Fibroblast of skin of right quadriceps (primary cell): ENCODE measurements around the gene MYO1E.
"Not testable (repeated sequence)": the region's sequence is repeated elsewhere in the genome, so short reads cannot be mapped to it uniquely, and the experiment has no call there.

ENCODE experiments used
- DNase-seq: peaks from one replicate; pipeline ENCODE4 v3.0.0-alpha.2; 2013

The MYO1E gene

DNA sequence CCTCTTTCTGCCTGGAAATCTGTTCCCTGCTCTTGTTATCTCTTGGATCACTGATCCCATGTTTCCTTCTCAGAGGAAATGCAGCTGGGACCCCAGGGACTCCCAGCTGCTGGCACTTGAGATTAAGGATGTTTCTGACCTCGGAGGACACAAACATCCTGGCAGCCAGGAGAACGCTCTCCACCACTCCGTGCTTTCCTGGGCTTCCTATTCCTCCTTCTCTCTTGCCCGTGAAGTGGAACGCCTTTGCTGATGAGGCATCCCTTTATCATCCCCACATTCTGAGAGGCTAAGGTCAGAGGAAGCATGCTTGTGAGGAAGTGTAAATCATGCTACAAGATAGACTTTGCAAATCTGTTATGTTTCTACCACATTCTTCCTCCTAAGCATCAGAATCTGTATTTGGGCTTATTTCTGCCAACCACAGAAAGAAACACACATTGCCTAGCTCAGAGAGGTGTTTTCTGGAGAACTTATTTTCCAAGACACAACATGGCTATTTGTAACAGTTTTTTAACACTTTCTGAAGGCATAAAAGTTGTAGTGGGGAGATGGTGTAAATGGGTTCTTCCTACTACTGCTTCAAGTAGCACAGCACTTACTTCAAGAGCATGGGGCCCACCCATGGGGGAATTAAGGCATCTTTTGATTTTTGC is 191.6 kb downstream of the MYO1E start:
- DNase-seq = peak; percentile 72

DNA sequence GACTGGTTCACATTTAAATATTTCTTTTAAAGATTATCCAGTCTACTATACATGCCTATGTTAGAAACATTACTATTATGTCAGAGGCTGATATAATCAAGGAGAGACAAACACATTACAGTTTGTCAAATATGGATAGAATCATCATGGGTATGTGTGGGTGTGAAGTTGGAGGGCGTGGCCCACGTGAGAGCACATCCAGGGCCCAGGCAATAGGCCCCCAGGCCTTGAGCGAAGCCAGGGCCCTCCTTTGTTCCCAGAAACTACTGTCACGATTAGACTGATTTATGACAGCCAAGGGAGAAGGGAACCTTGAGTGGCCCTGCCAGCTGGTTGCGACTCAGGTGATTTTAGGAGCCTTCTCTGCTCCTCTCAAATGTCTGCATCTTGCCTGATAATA is 193.0 kb downstream of the MYO1E start:
- no peak for DNase-seq

DNA sequence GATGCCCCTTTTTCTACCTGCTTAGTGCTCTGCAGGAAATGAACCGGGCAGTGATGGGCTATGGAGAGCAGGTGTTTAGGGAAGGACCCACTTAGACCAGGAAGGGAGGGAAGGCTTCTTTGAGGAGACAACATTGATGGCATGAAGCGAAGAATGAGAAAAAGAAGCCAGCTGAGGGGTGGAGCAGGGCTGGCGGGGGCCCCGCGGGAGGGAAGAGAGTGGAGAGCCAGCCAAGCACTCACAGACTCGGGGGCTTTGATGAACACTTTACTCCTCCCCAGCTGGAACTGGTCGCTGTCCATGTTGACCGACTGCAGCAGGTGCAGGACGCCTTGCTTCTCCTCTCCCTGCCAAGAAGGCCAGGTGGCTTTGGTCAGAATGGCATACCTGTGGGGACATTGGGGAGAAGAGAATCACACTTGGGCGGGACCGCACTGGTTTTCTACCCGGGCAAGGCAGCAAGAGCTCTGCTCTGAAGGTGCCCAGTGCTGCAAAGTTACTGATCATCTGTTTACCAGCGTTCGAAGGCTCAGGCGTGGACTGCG is 194.4 kb downstream of the MYO1E start:
- DNase-seq = no peak

DNA sequence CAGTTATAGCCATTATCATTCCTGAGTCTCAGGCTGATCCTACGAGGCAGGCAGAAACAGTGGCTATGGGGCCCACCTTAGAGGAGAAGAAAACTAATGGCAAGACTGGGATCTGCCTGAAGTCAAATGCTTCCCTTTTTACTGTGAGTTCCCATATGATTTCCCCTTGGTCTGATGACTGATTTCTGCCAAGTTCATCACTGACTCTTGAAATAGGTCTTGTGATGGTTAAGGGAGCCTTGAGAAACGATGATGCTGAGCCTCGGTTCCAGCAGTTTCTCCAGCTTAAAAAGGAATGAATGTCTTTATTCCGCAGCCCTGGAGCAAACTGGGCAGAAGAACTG is 195.4 kb downstream of the MYO1E start:
- DNase-seq = no peak

DNA sequence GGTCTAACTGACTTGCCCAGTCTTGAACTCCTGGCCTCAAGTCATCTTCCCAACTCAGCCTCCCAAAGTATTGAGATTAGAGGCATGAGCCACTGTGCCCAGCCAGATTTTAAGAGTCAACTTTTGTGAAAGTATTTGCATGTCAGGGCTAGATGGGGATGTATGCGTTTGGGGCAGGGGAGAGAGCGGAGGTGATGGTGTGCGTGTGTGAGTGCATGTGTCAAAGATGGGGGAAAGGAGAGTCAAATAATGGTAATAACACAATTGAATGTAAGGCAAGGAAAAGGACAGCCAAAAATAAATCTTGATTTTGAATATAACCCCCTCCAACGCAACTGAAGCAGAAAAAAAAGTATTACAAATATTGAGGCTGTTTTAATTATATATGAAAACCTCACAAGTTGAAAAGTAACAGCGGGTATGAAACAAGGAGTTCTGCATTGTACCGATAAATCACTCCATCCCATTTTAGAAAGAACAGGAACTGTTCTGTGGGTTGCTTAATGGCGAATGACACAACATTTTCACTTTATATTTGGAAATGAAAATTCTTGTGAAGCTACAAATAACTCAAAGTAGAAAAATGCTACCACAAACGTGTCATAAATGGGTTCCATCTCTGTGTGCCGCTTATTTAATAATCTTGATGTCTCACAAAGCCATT is 195.9 kb downstream of the MYO1E start:
- DNase-seq = peak; percentile 72

DNA sequence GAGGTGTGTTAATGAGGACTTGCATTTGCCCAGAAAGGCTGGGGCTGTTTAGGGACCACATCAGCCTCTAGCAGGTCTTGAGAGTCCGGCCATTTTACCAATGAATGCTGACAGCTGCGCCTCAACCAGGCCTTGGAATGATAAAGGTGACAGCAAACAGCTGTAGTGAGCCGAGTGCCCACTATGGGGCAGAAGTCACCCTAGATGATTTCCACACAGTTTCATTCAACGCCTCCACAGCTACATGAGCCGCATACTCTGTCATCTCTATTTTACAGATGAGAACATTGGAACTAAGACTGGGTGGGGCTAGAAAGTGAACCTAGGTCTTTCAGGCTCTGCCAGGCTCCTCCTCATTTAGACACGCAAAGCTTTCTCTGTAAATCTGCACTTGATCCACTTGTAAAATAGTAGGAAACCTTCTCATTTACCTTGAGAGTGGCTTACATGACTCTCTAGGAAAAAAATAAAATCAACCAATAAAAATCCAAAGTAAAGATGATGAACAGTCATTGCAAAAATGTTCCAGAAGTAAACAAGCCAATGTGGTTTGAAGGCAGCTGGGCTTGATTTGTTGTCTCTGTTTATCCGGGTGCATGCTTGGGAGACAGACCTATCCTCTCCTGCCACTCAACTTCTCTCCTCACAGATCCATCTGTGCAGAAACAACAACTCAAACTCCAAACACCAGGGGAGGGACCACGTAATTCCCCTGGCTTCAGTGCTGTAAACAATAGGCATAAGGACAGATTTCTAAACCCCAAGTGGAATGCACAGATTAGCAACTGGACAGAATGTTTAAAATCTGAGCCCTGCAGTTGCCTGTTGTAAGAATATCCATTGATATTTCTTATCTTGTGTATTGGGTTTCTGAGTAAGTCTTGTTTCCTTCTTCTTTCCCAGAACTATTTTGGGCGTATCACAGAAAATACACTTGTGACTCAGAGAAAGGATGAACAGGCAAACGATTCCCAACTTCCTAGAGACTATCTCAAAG is 197.5 kb downstream of the MYO1E start:
- peak; percentile 69 for DNase-seq

DNA sequence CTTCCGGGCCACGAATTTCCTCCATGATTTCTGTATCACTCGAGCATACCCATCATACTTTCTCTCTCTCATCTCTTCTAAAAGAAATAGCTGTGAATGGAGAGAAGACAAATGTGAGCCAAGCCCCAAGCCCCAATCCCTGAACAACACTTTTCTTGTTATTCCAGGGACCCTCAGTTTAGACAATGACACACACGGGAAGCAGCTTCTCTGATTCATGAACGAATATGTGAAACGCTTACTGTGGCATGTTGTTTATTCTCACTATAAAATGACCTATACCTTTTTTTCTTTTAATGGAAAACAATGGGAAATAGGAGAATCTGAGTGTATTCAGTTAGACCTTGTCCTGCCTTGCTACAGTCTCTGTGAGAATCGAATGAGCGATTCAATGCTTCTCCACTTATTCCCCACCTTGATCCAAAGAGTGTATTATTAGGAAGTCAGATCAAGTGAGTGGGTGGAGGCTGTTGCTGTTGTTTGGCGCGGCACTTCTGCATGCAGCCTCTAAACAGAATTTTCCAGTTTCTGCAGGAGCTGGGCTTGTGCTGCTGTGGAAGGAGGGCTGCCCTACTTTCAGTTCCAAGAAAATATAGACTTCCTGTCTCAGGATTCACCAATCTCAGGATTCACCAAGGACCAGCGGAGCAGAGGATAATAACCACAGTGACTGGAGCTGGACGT is 198.4 kb downstream of the MYO1E start:
- no peak for DNase-seq

DNA sequence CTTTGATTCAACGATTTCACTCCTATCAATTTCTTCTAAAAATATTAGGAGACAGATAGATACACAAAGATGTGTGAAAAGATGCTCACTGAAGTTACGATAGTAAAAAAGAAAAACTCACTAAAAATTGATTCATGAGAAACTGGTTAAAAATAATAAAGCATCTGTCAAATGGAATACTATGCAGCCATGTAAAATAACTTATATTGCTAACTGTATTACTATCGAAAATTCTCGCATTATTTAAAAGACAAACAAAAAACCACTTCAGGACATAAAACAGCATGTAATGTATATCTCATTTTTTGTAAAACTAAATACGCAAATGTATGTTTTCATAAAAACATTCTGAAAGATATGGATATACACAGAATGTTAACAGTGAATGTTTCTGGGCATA is 199.5 kb downstream of the MYO1E start:
- no peak for DNase-seq

DNA sequence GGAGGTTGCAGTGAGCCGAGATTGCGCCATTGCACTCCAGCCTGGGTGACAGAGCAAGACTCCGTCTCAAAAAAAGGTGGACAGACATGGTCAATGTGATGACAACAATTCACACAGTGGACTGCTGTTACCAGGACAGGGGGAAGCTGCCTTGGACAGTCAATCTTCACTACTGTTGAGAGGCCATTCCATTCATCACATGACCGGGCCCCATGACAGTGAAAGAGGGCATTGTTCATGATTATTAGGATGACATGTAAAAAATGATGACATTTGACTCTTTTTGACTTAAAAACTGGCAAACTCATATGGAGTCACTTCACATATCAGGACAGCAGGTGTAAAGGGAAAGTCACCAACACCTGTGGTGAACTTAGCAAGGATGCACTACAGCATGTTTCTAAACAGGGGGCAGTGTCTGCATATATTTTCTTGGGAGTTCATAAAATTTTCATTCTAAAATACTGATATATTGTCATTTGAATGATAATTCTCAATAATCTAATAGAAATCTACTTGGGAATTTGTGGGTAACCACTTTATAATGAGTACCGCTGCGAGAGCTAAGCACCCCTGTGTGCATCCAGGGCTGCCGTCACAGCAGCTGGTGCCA is 200.3 kb downstream of the MYO1E start:
- no peak for DNase-seq

DNA sequence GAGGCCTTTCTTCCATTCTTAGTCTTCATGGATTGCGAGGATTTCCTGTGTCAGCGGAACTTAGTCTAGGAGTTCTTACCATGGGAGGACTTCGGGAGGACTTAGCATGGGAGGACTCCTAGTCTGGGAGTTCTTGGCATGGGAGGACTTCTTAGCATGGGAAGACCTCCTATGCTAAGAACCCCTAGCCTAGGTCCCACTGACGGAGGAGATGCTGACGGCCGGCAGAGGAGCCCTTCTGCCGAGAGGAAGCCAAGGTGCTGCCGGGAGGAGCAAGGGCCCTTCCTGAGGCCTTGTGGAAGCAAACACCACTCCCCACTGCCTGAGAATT is 201.6 kb downstream of the MYO1E start:
- no peak for DNase-seq

DNA sequence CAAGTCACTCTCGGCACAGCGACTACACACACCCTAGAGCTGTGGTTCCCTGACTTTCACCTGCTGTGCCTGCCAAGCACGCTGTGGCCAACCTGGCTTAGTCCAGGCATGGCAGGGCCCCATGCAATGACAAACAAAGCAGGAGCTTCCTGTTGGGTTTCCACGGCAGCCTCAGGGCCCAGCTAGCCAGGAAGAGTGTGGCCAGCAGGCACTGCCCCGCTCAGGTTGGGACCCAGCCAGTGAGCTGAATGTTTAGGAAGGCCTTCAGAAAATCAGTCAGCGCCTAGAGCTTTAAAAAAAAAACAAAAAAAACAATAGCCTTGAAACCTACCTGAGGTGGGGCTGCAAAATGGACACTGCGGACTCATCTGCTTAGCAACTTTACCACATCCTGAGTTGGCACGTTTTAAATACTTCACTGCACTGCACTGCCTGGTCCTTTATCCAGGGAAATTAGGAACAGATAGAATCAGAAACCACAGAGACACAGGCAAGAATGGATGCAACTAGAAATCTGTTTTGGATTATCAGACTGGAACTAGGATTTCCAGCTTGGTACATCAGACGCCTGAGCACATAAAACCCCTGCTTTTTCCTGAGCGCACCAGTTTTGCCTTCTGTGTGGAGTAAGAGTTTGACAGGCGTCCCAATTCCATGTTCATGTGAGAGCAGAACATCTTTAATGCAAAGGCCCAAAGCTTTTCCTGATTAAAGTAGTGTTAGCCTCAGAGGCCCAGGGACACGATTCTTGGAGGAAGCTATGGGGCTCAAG is 202.2 kb downstream of the MYO1E start:
- peak; percentile 94 for DNase-seq

DNA sequence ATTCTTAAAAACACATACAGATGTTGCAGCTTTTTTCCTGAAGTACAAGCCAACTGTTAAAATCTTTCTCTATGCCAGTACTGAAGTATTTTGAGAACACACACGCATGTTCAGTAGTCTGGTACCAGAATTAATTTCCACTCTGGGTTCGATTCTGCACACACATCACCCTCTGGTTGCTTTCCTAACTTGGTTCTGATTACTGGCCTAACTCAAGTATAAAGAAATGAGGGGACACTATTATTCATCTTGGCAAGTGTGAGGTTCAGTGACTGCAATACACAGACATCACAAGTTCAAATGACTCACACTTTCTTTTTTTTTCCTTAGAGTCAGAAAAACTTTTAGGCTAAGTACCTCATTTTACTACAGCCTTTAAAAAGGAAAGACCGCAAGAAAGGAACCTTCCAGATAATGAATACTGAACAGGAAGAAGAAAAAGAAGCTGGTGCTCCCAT is 203.4 kb downstream of the MYO1E start:
- peak; percentile 76 for DNase-seq

DNA sequence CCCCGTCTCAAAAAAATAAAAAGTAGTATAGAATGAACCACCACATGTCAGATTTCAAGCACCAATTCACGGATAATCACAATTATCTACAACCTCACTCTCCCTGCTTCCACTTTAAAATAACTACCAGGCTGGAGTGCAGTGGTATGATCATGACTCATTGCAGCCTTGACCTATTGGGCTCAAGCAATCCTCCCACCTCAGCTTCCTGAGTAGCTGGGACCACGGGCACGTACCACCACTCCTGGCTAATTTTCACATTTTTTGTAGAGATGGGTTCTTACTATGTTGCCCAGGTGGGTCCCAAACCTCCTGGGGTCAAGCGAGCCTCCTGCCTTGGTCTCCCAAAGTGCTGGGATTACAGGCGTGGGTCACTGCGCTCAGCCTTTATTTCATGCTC is 204.1 kb downstream of the MYO1E start:
- DNase-seq = peak; percentile 39

DNA sequence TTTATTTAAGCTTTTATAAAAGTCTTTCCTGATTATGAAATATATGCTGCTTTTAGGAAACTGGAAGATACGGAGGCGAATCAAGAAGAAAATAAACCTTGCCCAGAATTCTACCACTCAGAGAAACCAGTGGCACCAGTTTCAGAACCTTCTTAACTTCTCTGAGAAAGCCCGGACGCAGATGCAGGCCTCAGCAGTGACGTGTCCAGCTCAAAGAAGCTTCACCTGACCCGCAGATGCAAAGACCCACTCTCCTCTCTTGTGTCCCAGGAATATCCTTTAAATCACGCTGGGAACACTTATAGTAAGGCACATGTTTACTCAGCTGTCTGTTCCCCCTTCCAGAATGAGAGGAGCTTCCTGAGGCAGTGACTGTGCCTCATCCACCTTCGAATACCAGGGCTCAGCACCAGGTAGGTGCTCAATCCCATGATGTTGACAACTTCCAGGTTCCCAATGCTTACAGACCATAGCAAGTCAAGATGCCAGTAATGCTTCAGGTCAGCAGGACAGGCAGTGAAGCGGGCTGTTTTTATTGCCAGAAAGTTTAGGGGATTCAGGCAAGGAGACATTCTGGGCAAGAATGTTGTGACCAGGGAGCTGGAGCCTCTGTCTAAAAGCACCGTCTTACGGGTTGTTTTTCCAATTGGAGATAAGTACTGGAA is 205.9 kb downstream of the MYO1E start:
- DNase-seq = no peak

DNA sequence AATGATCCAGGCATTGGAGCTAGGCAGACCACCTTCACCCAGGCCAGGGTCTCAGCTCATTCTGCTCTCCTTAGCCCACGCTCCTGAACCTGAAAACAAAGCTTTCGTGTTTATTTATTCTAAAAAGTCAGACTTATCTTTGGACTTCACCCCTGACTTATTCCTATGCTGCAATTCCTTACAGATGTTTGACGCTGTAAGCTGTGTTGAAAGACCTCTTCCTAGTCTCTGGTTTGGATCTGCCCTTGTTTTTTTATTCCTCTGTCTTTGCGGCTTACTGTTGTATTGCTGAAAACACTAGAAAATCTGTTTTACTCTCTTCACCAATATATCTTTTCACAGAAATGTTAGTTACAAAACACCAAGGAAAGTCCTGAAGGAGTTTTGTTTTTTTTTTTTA is 206.5 kb downstream of the MYO1E start:
- DNase-seq = no peak

DNA sequence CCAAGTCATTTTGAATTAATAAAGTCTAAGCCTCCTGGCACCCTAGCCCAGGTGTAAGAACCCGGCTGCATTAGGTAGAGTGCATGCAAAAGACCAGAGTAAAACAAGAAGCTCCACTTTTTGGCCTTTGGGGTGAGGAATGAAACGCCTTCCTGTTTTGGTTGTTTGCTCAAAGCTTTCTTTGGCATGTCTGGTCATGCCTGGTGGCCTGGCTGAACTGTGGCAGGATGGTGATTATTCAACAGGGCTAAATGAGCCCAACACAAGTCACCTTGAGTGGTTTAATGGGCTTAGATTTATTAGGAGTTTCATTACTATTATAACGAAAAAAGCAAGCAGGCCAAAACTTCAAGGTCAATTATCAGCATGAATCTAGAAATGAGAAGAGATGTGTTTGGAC is 206.9 kb downstream of the MYO1E start:
- no peak for DNase-seq

DNA sequence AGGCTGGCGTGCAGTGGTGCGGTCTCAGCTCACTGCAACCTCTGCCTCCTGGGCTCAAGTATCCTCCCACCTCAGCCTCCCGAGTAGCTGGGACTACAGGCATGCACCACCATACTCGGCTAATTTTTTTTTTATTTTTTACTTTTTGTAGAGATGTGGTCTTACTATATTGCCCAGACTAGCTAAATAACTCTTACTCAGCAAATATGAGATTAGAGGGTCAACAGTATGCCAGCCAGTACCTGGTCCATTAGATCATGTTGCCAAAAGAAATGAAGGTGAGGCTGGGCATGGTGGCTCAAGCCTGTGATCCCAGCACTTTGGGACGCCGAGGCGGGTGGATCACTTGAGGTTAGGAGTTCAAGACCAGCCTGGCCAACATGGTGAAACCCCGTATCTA is 210.6 kb downstream of the MYO1E start:
- not testable (repeated sequence) for DNase-seq

DNA sequence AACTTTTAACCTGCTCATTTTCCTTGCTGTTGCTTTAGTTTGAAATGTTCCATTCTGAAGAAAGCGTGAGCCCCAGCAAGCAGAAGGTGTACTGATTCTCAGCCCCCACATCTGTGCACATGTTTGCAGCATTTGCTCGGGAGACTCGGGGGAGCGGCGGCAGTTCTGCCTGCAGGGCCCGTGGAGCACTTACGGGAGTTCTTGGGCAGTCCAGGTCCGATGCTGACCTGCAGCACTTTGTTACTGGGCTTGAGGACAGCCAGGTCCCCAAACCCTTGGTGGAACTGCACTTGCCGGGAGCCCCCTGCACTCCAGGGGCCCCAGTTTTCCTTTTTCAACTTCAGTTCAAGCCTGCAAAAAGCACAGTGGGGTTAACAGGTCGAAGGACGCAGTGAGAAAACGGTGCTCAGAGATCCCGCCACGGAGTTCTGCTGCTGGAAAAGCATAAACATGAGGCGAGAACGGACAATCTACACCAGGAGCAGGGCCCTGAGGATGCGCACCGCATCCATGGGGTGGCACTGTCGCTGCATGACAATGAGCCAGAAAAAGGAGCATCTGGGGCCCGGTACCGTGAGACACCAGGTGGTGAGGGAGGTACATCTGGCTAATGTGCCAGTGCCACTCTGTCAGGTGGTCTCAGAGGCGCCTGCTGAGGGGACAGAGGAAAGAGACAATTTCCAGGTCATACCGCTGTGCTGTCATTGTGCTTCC is 211.6 kb downstream of the MYO1E start:
- no peak for DNase-seq

DNA sequence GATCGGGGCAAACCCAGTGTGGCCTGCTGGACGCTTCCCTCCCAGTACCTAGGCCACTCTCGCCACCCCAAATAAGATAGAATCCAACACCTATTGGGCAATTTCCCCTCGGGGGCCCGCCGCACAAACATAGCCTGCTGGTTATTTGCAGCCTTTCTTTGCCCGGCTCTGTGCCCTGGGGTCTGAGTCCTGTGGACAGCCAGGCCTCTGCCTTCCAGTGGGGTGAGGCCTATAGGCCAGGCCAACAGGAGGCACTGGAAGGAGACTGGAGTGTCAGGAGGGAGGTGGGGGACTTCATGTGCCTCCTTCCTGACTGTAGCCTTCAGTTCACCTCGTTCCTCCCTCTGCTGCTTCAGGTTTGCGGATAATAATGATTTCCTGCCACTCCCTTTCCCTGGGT is 213.5 kb downstream of the MYO1E start:
- no peak for DNase-seq

DNA sequence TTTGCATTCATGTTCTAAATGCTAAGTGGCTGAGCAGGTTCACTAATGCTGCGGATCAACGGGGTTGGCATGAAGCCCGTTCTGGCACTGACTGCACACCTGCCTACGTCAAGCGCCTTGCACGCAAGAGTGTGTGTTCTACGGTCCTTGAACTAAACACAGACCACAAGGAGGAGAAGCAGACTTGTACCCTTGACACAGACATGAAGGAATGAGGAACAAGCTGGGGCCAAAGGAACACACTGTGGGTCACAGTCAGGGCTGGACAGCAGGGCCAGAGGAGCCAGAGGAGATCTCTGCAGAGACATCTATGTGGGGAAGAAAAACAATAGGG is 214.0 kb downstream of the MYO1E start:
- DNase-seq = no peak
